HepG2 (cell line): ENCODE data around the gene PAIP1. TPM values are rescaled to one million over a fixed set of nuclear protein-coding genes. Genes with fewer than 3 reads are reported as not detected.

Source experiments
- HNRNPK ChIP-seq: fragments of 200-400 bp; formaldehyde crosslinking; IDR thresholded peaks from 2 replicates; pipeline ENCODE4 v1.6.1; 2018; ENCODE audit warnings: low read length, low read depth, moderate library complexity, mild to moderate bottlenecking; ENCODE audit not compliant: poor library complexity, severe bottlenecking
- HOXD1 ChIP-seq: sonication (generic); formaldehyde crosslinking; IDR thresholded peaks from 2 replicates; pipeline ENCODE4 v1.5.0; 2020; ENCODE audit warnings: missing genetic modification reagents
- KAT2B ChIP-seq: fragments of 150-350 bp; IDR thresholded peaks from 2 replicates; pipeline ENCODE4 v1.6.1; 2014; ENCODE audit warnings: low read depth, low read length, borderline replicate concordance
- LCORL ChIP-seq, 2 experiments: fragments of 450-650 bp in 1 of 2; sonication (generic) in 1 of 2; formaldehyde crosslinking in 1 of 2; IDR thresholded peaks; 2 replicates each; pipeline versions ENCODE4 v1.5.0 to v1.6.1; 2017 to 2020; ENCODE audit warnings: antibody characterized with exemption in 1 of 2, missing genetic modification reagents in 1 of 2
- NONO ChIP-seq, 2 experiments: fragments of 450-650 bp in 1 of 2; sonication (generic) in 1 of 2; formaldehyde crosslinking in 1 of 2; IDR thresholded peaks in 1 of 2; conservative IDR thresholded peaks in 1 of 2; 2 replicates each; pipeline versions ENCODE4 v1.6.1 to v1.8.0; 2017 to 2022; ENCODE audit warnings: mild to moderate bottlenecking in 1 of 2, missing genetic modification reagents in 1 of 2, moderate library complexity in 1 of 2
- THYN1 ChIP-seq: sonication (generic); formaldehyde crosslinking; IDR thresholded peaks from 2 replicates; pipeline ENCODE4 v1.8.1; 2023; ENCODE audit warnings: low read depth, mild to moderate bottlenecking, moderate library complexity, missing genetic modification reagents, borderline replicate concordance
- USF2 ChIP-seq, 2 experiments: sonication (generic) in 1 of 2; formaldehyde crosslinking in 1 of 2; IDR thresholded peaks; 2 replicates each; pipeline versions ENCODE4 v1.5.1 to v1.6.1; 2011 to 2020; ENCODE audit warnings: borderline replicate concordance in 1 of 2, low read depth in 1 of 2, low read length in 1 of 2, mild to moderate bottlenecking in 1 of 2, missing genetic modification reagents in 1 of 2, moderate library complexity in 1 of 2
- ZNF441 ChIP-seq: sonication (generic); formaldehyde crosslinking; IDR thresholded peaks from 2 replicates; pipeline ENCODE4 v1.7.0; 2021; ENCODE audit warnings: missing genetic modification reagents, borderline replicate concordance
- ZNF496 ChIP-seq: sonication (generic); formaldehyde crosslinking; IDR thresholded peaks from 2 replicates; pipeline ENCODE4 v1.8.1; 2023; ENCODE audit warnings: mild to moderate bottlenecking, moderate library complexity, missing genetic modification reagents; ENCODE audit not compliant: insufficient replicate concordance
- ZNF543 ChIP-seq: sonication (generic); formaldehyde crosslinking; IDR thresholded peaks from 2 replicates; pipeline ENCODE4 v1.4.0; 2020; ENCODE audit warnings: mild to moderate bottlenecking, missing genetic modification reagents
- ZNF552 ChIP-seq: sonication (generic); formaldehyde crosslinking; IDR thresholded peaks from 2 replicates; pipeline ENCODE4 v1.9.0; 2022; ENCODE audit warnings: missing genetic modification reagents, mild to moderate bottlenecking, borderline replicate concordance
- polyA plus RNA-seq, 8 experiments: library from polyadenylated mRNA; depleted of rRNA in 3 of 8; stranded (reverse) in 7 of 8; unstranded in 1 of 8; fragments of >200 nt; fragmentation: Illumina TruSeq in 4 of 8; extraction: Trizol in 4 of 8; gene quantifications; 2 replicates each; pipeline versions ENCODE4 v1.2.1 to v1.2.3, GENCODE V29; 2011 to 2016; ENCODE audit warnings: low read depth in 4 of 8, missing spikeins in 1 of 8, mixed read lengths in 1 of 8; ENCODE audit not compliant: insufficient read depth in 1 of 8
- total RNA-seq, 5 experiments: library from RNA; depleted of rRNA; stranded (reverse); fragments of >200 nt; fragmentation: Illumina TruSeq; extraction: Trizol; gene quantifications; 2 replicates each; pipeline ENCODE4 v1.2.3, GENCODE V29; 2016; ENCODE audit warnings: low read depth in 1 of 5
- TF ChIP-seq, protein P1 (sequence below), 2 experiments: IDR thresholded peaks; 2 replicates each; pipeline ENCODE4 v1.6.1; 2011 to 2012; ENCODE audit warnings: low read length in 2 of 2, borderline replicate concordance in 1 of 2, low read depth in 1 of 2, mild to moderate bottlenecking in 1 of 2, moderate library complexity in 1 of 2
- TF ChIP-seq, protein P2 (sequence below): IDR thresholded peaks from 2 replicates; pipeline ENCODE4 v1.6.1; 2016; ENCODE audit warnings: missing biosample characterization, missing genetic modification reagents, low read depth
- TF ChIP-seq, protein P3 (sequence below), 2 experiments: fragments of 450-650 bp in 1 of 2; sonication (generic) in 1 of 2; formaldehyde crosslinking; IDR thresholded peaks; 2 replicates each; pipeline versions ENCODE4 v1.5.0 to v1.8.0; 2020 to 2022; ENCODE audit warnings: mild to moderate bottlenecking in 1 of 2, missing genetic modification reagents in 1 of 2

The PAIP1 gene
- total and polyA plus RNA-seq, 2 of the 13 experiments (the other 11 are each of a cell fraction or from before 2014, with no cell fraction given) = 96.6 to 116 TPM

- TF ChIP-seq, protein P1, sequence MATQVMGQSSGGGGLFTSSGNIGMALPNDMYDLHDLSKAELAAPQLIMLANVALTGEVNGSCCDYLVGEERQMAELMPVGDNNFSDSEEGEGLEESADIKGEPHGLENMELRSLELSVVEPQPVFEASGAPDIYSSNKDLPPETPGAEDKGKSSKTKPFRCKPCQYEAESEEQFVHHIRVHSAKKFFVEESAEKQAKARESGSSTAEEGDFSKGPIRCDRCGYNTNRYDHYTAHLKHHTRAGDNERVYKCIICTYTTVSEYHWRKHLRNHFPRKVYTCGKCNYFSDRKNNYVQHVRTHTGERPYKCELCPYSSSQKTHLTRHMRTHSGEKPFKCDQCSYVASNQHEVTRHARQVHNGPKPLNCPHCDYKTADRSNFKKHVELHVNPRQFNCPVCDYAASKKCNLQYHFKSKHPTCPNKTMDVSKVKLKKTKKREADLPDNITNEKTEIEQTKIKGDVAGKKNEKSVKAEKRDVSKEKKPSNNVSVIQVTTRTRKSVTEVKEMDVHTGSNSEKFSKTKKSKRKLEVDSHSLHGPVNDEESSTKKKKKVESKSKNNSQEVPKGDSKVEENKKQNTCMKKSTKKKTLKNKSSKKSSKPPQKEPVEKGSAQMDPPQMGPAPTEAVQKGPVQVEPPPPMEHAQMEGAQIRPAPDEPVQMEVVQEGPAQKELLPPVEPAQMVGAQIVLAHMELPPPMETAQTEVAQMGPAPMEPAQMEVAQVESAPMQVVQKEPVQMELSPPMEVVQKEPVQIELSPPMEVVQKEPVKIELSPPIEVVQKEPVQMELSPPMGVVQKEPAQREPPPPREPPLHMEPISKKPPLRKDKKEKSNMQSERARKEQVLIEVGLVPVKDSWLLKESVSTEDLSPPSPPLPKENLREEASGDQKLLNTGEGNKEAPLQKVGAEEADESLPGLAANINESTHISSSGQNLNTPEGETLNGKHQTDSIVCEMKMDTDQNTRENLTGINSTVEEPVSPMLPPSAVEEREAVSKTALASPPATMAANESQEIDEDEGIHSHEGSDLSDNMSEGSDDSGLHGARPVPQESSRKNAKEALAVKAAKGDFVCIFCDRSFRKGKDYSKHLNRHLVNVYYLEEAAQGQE (IDR thresholded peaks at IDR 0.05; ENCODE audit: borderline replicate concordance in 1 of 2, low read depth in 1 of 2, low read length in 2 of 2) = no peak
- no peak for TF ChIP-seq LCORL (IDR thresholded peaks at IDR 0.05)
- 0 out of 2 replicates have a peak, but pooled peaks have one; percentile 29 for TF ChIP-seq LCORL (CRISPR knock-in tag; IDR thresholded peaks at IDR 0.05)
- TF ChIP-seq ZNF552 (CRISPR knock-in tag) = no peak
- TF ChIP-seq THYN1 (CRISPR knock-in tag) = no peak
- TF ChIP-seq ZNF496 (CRISPR knock-in tag) = no peak
- TF ChIP-seq HOXD1 (CRISPR knock-in tag) = no peak
- TF ChIP-seq HNRNPK = no peak
- no peak for TF ChIP-seq USF2 (IDR thresholded peaks at IDR 0.05; ENCODE audit: low read depth, low read length)
- no peak for TF ChIP-seq USF2 (CRISPR knock-in tag; IDR thresholded peaks at IDR 0.05; ENCODE audit: borderline replicate concordance)
- TF ChIP-seq ZNF441 (CRISPR knock-in tag) = no peak
- TF ChIP-seq, protein P2, sequence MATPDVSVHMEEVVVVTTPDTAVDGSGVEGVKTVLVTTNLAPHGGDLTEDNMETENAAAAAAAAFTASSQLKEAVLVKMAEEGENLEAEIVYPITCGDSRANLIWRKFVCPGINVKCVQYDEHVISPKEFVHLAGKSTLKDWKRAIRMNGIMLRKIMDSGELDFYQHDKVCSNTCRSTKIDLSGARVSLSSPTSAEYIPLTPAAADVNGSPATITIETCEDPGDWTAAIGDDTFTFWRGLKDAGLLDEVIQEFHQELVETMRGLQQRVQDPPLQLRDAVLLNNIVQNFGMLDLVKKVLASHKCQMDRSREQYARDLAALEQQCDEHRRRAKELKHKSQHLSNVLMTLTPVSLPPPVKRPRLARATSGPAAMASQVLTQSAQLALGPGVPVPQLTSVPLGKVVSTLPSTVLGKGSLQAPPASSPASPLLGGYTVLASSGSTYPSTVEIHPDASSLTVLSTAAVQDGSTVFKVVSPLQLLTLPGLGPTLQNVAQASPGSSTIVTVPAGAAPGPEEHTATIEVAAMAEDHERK (CRISPR knock-in tag) = no peak
- TF ChIP-seq KAT2B = no peak
- TF ChIP-seq, protein P3, sequence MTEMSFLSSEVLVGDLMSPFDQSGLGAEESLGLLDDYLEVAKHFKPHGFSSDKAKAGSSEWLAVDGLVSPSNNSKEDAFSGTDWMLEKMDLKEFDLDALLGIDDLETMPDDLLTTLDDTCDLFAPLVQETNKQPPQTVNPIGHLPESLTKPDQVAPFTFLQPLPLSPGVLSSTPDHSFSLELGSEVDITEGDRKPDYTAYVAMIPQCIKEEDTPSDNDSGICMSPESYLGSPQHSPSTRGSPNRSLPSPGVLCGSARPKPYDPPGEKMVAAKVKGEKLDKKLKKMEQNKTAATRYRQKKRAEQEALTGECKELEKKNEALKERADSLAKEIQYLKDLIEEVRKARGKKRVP (CRISPR knock-in tag; IDR thresholded peaks at IDR 0.05) = no peak
- no peak for TF ChIP-seq NONO (IDR thresholded peaks at IDR 0.05)
- 0 out of 2 replicates have a peak, but pooled peaks have one; percentile 3 for TF ChIP-seq NONO (CRISPR knock-in tag; conservative IDR thresholded peaks at IDR 0.05)
- no peak; the same call in 1 of the 2 replicates for TF ChIP-seq ZNF543 (CRISPR knock-in tag)
These were observed 826 bp downstream of the PAIP1 start (continued) for GRCh38 chr5:43555895-43556606.
